CD4-positive, alpha-beta T cell (primary cell): ENCODE data around the gene AQP9. TPM values are rescaled to one million over a fixed set of nuclear protein-coding genes. Genes with fewer than 3 reads are reported as not detected.

Experiments
- ATAC-seq: fragments of 200-7000 bp; cut with Tn5 transposase; one replicate; pipeline ENCODE4 v1.10.0; 2022; ENCODE audit warnings: mild to moderate bottlenecking; ENCODE audit not compliant: poor library complexity
- CTCF ChIA-PET: fragments of 350-600 bp; sonication (Branson Sonifier 250); formaldehyde crosslinking; loops from one replicate; lab custom pipeline; 2021; ENCODE audit warnings: antibody characterized with exemption, inconsistent platforms; lab: Charles Lee
- POLR2A ChIA-PET: fragments of 350-600 bp; sonication (Branson Sonifier 250); formaldehyde crosslinking; loops from one replicate; lab custom pipeline; 2021; ENCODE audit warnings: antibody characterized with exemption, inconsistent platforms; lab: Charles Lee
- DNase-seq, 14 experiments: peaks; one replicate each; pipeline ENCODE4 v3.0.0-alpha.2; 2013 to 2020; ENCODE audit warnings: mixed read lengths in 2 of 14
- H3K27ac ChIP-seq, 2 donors: one replicate each; pipeline versions ENCODE4 v1.5.1 to v1.7.0; 2013; ENCODE audit warnings: low read length in 2 of 2, low read depth in 1 of 2, mild to moderate bottlenecking in 1 of 2
- H3K27me3 ChIP-seq, 2 experiments: 1 replicate in 1 of 2; 2 replicates in 1 of 2; pipeline versions ENCODE4 v1.6.1 to v1.7.0; 2013; ENCODE audit warnings: low read length in 2 of 2, control low read depth in 1 of 2, mild to moderate bottlenecking in 1 of 2, moderate library complexity in 1 of 2; ENCODE audit not compliant: insufficient read depth in 2 of 2, control insufficient read depth in 1 of 2
- H3K36me3 ChIP-seq: one replicate; pipeline ENCODE4 v1.6.1; 2013; ENCODE audit warnings: low read length, control low read depth; ENCODE audit not compliant: insufficient read depth
- H3K4me1 ChIP-seq: one replicate; pipeline ENCODE4 v1.6.1; 2013; ENCODE audit warnings: low read length, control low read depth; ENCODE audit not compliant: insufficient read depth
- H3K4me3 ChIP-seq: one replicate; pipeline ENCODE4 v1.5.1; 2013; ENCODE audit warnings: mild to moderate bottlenecking, low read length, moderate library complexity
- H3K9me3 ChIP-seq, 2 experiments: 1 replicate in 1 of 2; 2 replicates in 1 of 2; pipeline versions ENCODE4 v1.6.1 to v1.7.0; 2013; ENCODE audit warnings: low read length in 2 of 2, mild to moderate bottlenecking in 2 of 2, control low read depth in 1 of 2, moderate library complexity in 1 of 2; ENCODE audit not compliant: control insufficient read depth in 1 of 2, insufficient read depth in 1 of 2
- H3K27ac Mint-ChIP-seq: one replicate; pipeline ENCODE4 v1.8.0; 2020; ENCODE audit warnings: mixed read lengths
- H3K27me3 Mint-ChIP-seq: one replicate; pipeline ENCODE4 v1.8.0; 2021; ENCODE audit warnings: mixed read lengths
- H3K36me3 Mint-ChIP-seq: one replicate; pipeline ENCODE4 v1.8.0; 2021; ENCODE audit warnings: low read depth, mixed read lengths
- H3K4me1 Mint-ChIP-seq: one replicate; pipeline ENCODE4 v1.8.0; 2021; ENCODE audit warnings: low read depth, mixed read lengths
- H3K4me3 Mint-ChIP-seq: one replicate; pipeline ENCODE4 v1.8.0; 2020; ENCODE audit warnings: mild to moderate bottlenecking, mixed read lengths
- H3K9me3 Mint-ChIP-seq: one replicate; pipeline ENCODE4 v1.8.0; 2020; ENCODE audit warnings: mixed read lengths
- CTCF ChIP-seq: fragments of 200-600 bp; IDR thresholded peaks from one replicate; pipeline ENCODE4 v1.8.0; 2022; ENCODE audit warnings: antibody characterized with exemption, mild to moderate bottlenecking
- intact Hi-C, 2 experiments: fragments of 100-400 bp; cut with DNase I in 1 of 2; cut with micrococcal nuclease in 1 of 2; formaldehyde crosslinking; loops; one replicate each; pipeline versions ENCODE4 v1.15.1 to v1.9.0; 2023 to 2025; cut with DNase I, micrococcal nuclease
- total RNA-seq, 174 experiments: library from RNA in 2 of 174; stranded (reverse) in 2 of 174; gene quantifications; one replicate each; pipeline ENCODE4 v1.2.3 and lab custom pipeline; 2021 to 2026

The AQP9 gene
- total RNA-seq, 2 experiments from 2014 or later = 0.31 to 0.55 TPM

DNA sequence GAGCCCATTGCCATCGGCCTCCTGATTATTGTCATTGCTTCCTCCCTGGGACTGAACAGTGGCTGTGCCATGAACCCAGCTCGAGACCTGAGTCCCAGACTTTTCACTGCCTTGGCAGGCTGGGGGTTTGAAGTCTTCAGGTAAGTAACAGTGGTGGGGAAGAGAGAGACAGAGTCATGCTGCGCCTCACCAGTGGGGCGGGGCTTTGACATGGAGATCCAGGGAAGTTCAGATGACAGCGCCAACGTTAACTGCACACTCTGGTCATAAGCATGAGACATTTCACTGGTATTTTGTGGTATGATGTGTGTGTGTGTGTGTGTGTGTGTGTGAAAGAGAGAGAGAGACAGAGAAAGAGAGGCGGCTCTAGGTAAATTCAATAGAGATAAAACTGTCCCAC lies 41.0 kb downstream of the AQP9 start:
- no peak overlapping the region for H3K27ac ChIP-seq
- CTCF ChIA-PET = no interaction called here
- no peaks in the 10 kb centered on the region for H3K4me1 Mint-ChIP-seq
- H3K27me3 ChIP-seq = peaks cover 13 to 27% of the 10 kb centered on the region in 2 experiments
- H3K36me3 Mint-ChIP-seq = no peaks in the 10 kb centered on the region
- H3K27ac Mint-ChIP-seq = no peak overlapping the region
- H3K4me1 ChIP-seq = peaks cover 4% of the 10 kb centered on the region
- no peaks in the 10 kb centered on the region for H3K36me3 ChIP-seq
- TF ChIP-seq CTCF = no peak
- intact Hi-C loops = no loop called here
- no peaks in the 10 kb centered on the region for H3K9me3 Mint-ChIP-seq
- H3K9me3 ChIP-seq = no peaks in the 10 kb centered on the region
- ATAC-seq (no peak), DNase-seq (no peak)
- H3K27me3 Mint-ChIP-seq = peaks cover 49% of the 10 kb centered on the region
- H3K4me3 ChIP-seq = no peak overlapping the region
- POLR2A ChIA-PET = no interaction called here
- H3K4me3 Mint-ChIP-seq = no peak overlapping the region

DNA sequence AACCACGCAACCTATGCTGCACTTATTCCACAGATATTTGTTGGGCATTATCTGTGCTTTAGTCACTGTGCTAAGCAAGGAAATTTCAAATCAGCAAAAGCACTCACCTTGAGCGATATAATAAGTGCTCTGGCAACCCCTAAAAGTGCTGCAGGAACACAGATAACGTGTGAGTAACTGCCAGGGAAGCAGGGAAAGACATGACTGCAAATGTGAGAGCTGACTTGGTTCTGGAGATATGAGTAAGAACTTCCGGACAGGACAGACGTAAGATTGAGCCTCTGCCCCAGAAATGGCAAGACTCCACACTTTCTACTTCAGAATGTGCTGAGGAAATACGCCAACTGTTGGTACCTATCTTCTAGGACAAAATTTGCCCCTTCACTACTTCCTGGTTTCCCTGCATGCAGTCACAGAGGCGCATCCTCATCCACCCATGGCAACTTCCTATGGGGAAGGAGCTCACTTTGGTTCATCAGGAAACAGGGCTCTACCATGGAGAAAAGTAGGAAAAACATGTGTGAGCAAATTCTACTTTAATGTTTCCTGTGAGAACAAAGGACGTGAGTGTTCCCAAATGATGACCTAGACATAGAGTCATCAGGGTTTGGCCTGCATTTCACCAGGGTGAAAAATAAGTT lies 41.7 kb downstream of the AQP9 start:
- Histone ChIP-seq H3K27me3 (peaks cover 13 to 21% of the 10 kb centered on the region in 2 experiments), H3K4me3 (no peak overlapping the region), H3K9me3 (no peaks in the 10 kb centered on the region), H3K36me3 (no peaks in the 10 kb centered on the region), H3K4me1 (peaks cover 4% of the 10 kb centered on the region), H3K27ac (no peak overlapping the region)
- Mint-ChIP-seq H3K27me3 (peaks cover 45% of the 10 kb centered on the region), H3K4me3 (no peak overlapping the region), H3K27ac (no peak overlapping the region), H3K36me3 (no peaks in the 10 kb centered on the region), H3K9me3 (no peaks in the 10 kb centered on the region), H3K4me1 (no peaks in the 10 kb centered on the region)
- no peak for TF ChIP-seq CTCF
- no peak for ATAC-seq
- ChIA-PET POLR2A (no interaction called here), CTCF (no interaction called here)
- no peak for DNase-seq
- intact Hi-C loops = loop anchor here (5.0 kb wide), 2 partner anchors 138 to 618 kb away; no protein-coding TSS in a partner anchor

DNA sequence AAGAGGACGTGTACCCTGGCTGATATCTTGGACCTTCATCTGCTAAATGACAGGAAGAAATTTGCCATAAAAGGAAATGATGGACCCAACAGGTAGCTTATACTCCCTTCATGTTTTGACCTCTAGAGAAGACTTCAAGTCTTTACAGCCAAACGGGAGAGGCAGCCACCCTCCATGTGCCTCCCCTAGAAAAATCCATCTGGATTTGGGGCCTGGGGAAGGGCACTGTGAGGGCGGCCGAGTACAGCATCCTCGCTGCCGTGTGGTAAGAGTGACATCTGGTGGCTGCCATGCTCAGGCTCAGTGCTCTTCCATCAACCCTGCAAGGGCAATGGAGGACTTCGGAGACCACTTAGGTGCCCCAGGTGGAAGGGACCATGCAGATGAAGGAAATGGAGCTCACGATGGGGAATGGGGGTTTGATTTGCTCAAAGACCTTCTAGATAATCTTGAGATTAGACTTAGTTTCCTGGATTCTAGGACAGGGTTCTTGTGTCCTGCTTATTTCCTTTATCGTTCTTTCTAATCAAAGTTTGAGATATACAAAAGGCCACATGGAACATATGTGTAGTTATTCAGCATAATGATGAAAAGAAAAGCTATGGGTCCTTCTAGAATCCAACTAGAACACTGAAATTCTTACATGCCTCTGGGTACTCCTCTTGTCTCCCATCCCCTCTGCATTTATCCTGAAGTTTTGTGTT lies 44.4 kb downstream of the AQP9 start:
- Mint-ChIP-seq H3K27ac (no peak overlapping the region), H3K27me3 (peaks cover 38% of the 10 kb centered on the region), H3K4me1 (peaks cover 7% of the 10 kb centered on the region), H3K36me3 (no peaks in the 10 kb centered on the region), H3K4me3 (no peak overlapping the region), H3K9me3 (no peaks in the 10 kb centered on the region)
- peak in 4 of 14 experiments; percentile 2 to 52 (median 36) for DNase-seq
- intact Hi-C loops = loop anchor here (1.0 to 5.0 kb wide), 3 partner anchors 139 to 620 kb away; no protein-coding TSS in a partner anchor
- Histone ChIP-seq H3K4me1 (peaks cover 4% of the 10 kb centered on the region), H3K27ac (no peak overlapping the region), H3K36me3 (no peaks in the 10 kb centered on the region), H3K9me3 (no peaks in the 10 kb centered on the region), H3K27me3 (peaks cover 8 to 20% of the 10 kb centered on the region in 2 experiments), H3K4me3 (no peak overlapping the region)
- CTCF ChIA-PET = interaction anchor here (1.0 kb wide), 1 partner anchor 211 kb away, joined by 3 read pairs; no protein-coding TSS in a partner anchor
- POLR2A ChIA-PET = no interaction called here
- TF ChIP-seq CTCF = peak; percentile 34
- no peak for ATAC-seq
